ENCODE results near the gene FAM222B.

DNA sequence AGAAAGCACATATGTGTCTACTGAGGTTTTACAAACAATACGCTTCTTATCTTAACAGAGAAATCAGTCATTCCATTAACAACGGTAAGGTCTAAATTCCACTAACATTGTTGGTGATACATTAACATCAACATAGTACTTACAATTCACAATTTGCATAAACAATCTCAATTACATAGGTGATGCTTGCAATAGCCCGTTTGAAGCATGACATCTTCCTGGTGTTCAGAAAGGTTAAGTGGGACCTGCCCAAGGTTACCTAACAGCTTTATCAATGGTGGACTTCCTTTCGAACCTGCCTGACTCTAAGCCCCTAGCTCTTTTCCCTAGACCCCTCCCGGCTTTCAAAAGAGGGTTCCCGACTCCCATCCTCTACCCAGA is 699 bp downstream of the FAM222B start:
- TF ChIP-seq EZH2 (IDR thresholded peaks at IDR 0.05; ENCODE audit: borderline replicate concordance, low read length), result no peak
- TF ChIP-seq, protein P1, sequence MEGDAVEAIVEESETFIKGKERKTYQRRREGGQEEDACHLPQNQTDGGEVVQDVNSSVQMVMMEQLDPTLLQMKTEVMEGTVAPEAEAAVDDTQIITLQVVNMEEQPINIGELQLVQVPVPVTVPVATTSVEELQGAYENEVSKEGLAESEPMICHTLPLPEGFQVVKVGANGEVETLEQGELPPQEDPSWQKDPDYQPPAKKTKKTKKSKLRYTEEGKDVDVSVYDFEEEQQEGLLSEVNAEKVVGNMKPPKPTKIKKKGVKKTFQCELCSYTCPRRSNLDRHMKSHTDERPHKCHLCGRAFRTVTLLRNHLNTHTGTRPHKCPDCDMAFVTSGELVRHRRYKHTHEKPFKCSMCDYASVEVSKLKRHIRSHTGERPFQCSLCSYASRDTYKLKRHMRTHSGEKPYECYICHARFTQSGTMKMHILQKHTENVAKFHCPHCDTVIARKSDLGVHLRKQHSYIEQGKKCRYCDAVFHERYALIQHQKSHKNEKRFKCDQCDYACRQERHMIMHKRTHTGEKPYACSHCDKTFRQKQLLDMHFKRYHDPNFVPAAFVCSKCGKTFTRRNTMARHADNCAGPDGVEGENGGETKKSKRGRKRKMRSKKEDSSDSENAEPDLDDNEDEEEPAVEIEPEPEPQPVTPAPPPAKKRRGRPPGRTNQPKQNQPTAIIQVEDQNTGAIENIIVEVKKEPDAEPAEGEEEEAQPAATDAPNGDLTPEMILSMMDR (conservative IDR thresholded peaks at IDR 0.05 in 1 of 2, IDR thresholded peaks at IDR 0.05 in 1 of 2; ENCODE audit: extremely low read depth in 1 of 2, insufficient read depth in 1 of 2, low read depth in 1 of 2, low read length in 2 of 2), result no peak

All from mammary epithelial cell (primary cell).